Activated naive CD8-positive, alpha-beta T cell treated with anti-CD3 and anti-CD28 coated beads, Interleukin-2, amount 50 U/mL, for 24 hours (primary cell): ENCODE data around the gene HAGHL.
"Not testable (repeated sequence)": the region's sequence is repeated elsewhere in the genome, so short reads cannot be mapped to it uniquely, and the experiment has no call there.

Source experiments
- ATAC-seq: fragments of 150-1000 bp; cut with Tn5 transposase; one replicate; pipeline ENCODE4 v1.10.0; 2021
- DNase-seq: peaks from one replicate; pipeline ENCODE4 v3.0.0; 2021
- H3K27ac Mint-ChIP-seq: one replicate; pipeline ENCODE4 v1.8.0; 2021; ENCODE audit warnings: mild to moderate bottlenecking, mixed read lengths
- H3K27me3 Mint-ChIP-seq: one replicate; pipeline ENCODE4 v1.8.0; 2021; ENCODE audit warnings: mixed read lengths
- H3K36me3 Mint-ChIP-seq: one replicate; pipeline ENCODE4 v1.8.0; 2021; ENCODE audit warnings: low read depth, mixed read lengths
- H3K4me1 Mint-ChIP-seq: one replicate; pipeline ENCODE4 v1.8.0; 2021; ENCODE audit warnings: mixed read lengths
- H3K4me3 Mint-ChIP-seq: one replicate; pipeline ENCODE4 v1.8.0; 2021; ENCODE audit warnings: mild to moderate bottlenecking, moderate library complexity, mixed read lengths
- H3K9me3 Mint-ChIP-seq: one replicate; pipeline ENCODE4 v1.8.0; 2021; ENCODE audit warnings: mixed read lengths

The HAGHL gene

GRCh38 chr16:754121-754607 is 27.3 kb downstream of the HAGHL start:
- H3K27me3 Mint-ChIP-seq, H3K36me3 Mint-ChIP-seq, H3K4me3 Mint-ChIP-seq, ATAC-seq, DNase-seq, H3K4me1 Mint-ChIP-seq, H3K9me3 Mint-ChIP-seq, H3K27ac Mint-ChIP-seq: not testable (repeated sequence)

GRCh38 chr16:754656-755055 is 27.8 kb downstream of the HAGHL start:
- DNase-seq (no peak), ATAC-seq (no peak)
- Mint-ChIP-seq H3K4me1 (no peaks in the 10 kb centered on the region), H3K27ac (no peak overlapping the region), H3K27me3 (peaks cover 3% of the 10 kb centered on the region), H3K9me3 (no peaks in the 10 kb centered on the region), H3K36me3 (no peaks in the 10 kb centered on the region), H3K4me3 (no peak overlapping the region)

GRCh38 chr16:756428-756827 is 29.5 kb downstream of the HAGHL start:
- H3K27me3 Mint-ChIP-seq: peaks cover 3% of the 10 kb centered on the region
- ATAC-seq: no peak

GRCh38 chr16:759110-759910 is 32.4 kb downstream of the HAGHL start:
- no peaks in the 10 kb centered on the region for H3K9me3 Mint-ChIP-seq
- no peaks in the 10 kb centered on the region for H3K4me1 Mint-ChIP-seq
- DNase-seq (no peak), ATAC-seq (no peak)
- H3K36me3 Mint-ChIP-seq: no peaks in the 10 kb centered on the region
- H3K4me3 Mint-ChIP-seq: no peak overlapping the region
- H3K27me3 Mint-ChIP-seq: peaks cover 3% of the 10 kb centered on the region
- no peak overlapping the region for H3K27ac Mint-ChIP-seq

More at GRCh38 chr16:756428-756827, 29.5 kb downstream of the HAGHL start:
- H3K4me1 Mint-ChIP-seq: no peaks in the 10 kb centered on the region
- no peak overlapping the region for H3K4me3 Mint-ChIP-seq
- no peaks in the 10 kb centered on the region for H3K9me3 Mint-ChIP-seq
- H3K27ac Mint-ChIP-seq: no peak overlapping the region
- H3K36me3 Mint-ChIP-seq: no peaks in the 10 kb centered on the region
- no peak for DNase-seq

- Mint-ChIP-seq H3K27me3 (peaks cover 3% of the 10 kb centered on the region), H3K4me3 (no peak overlapping the region), H3K9me3 (no peaks in the 10 kb centered on the region), H3K4me1 (no peaks in the 10 kb centered on the region), H3K36me3 (no peaks in the 10 kb centered on the region), H3K27ac (no peak overlapping the region)
- DNase-seq: no peak
- no peak for ATAC-seq
Observed at GRCh38 chr16:760065-760464, 33.2 kb downstream of the HAGHL start.

GRCh38 chr16:760545-761343 is 33.8 kb downstream of the HAGHL start, which contains the start of gene MSLN:
Gene MSLN, plus strand, starts transcription at chr16:760734. Its CDS starts 1,947 bp downstream, at chr16:762681.
- Mint-ChIP-seq H3K9me3 (no peaks in the 10 kb centered on the region), H3K4me3 (no peak within 1 kb of the TSS)

GRCh38 chr16:761625-762513 is 35.0 kb downstream of the HAGHL start:
- no peaks in the 10 kb centered on the region for H3K4me1 Mint-ChIP-seq
- no peaks in the 10 kb centered on the region for H3K9me3 Mint-ChIP-seq
- H3K36me3 Mint-ChIP-seq: no peaks in the 10 kb centered on the region
- peaks cover 3% of the 10 kb centered on the region for H3K27me3 Mint-ChIP-seq
- ATAC-seq: no peak
- DNase-seq: no peak
- no peak overlapping the region for H3K27ac Mint-ChIP-seq
- no peak overlapping the region for H3K4me3 Mint-ChIP-seq

More at GRCh38 chr16:760545-761343, 33.8 kb downstream of the HAGHL start, which contains the start of gene MSLN:
- Mint-ChIP-seq H3K27me3 (peaks cover 3% of the 10 kb centered on the region), H3K27ac (no peak within 1 kb of the TSS), H3K4me1 (no peaks in the 10 kb centered on the region), H3K36me3 (no peaks in the 10 kb centered on the region)
- no peak for DNase-seq
- ATAC-seq: no peak

GRCh38 chr16:762595-763268 is 35.8 kb downstream of the HAGHL start:
- Mint-ChIP-seq H3K4me1 (no peaks in the 10 kb centered on the region), H3K36me3 (no peaks in the 10 kb centered on the region), H3K9me3 (no peaks in the 10 kb centered on the region), H3K4me3 (no peak overlapping the region), H3K27ac (no peak overlapping the region), H3K27me3 (no peaks in the 10 kb centered on the region)
- DNase-seq (no peak), ATAC-seq (no peak)

GRCh38 chr16:763369-764183 is 36.7 kb downstream of the HAGHL start:
- no peaks in the 10 kb centered on the region for H3K4me1 Mint-ChIP-seq
- no peak overlapping the region for H3K27ac Mint-ChIP-seq
- no peak overlapping the region for H3K4me3 Mint-ChIP-seq
- ATAC-seq (no peak), DNase-seq (no peak)
- no peaks in the 10 kb centered on the region for H3K9me3 Mint-ChIP-seq
- no peaks in the 10 kb centered on the region for H3K27me3 Mint-ChIP-seq
- H3K36me3 Mint-ChIP-seq: no peaks in the 10 kb centered on the region

GRCh38 chr16:764184-764750 is 37.4 kb downstream of the HAGHL start:
- no peaks in the 10 kb centered on the region for H3K9me3 Mint-ChIP-seq
- no peak for ATAC-seq

GRCh38 chr16:764848-765487 is 38.1 kb downstream of the HAGHL start:
- Mint-ChIP-seq H3K4me3 (no peak overlapping the region), H3K9me3 (no peaks in the 10 kb centered on the region), H3K27me3 (no peaks in the 10 kb centered on the region), H3K36me3 (no peaks in the 10 kb centered on the region), H3K4me1 (no peaks in the 10 kb centered on the region), H3K27ac (no peak overlapping the region)
- DNase-seq: no peak
- no peak for ATAC-seq

More at GRCh38 chr16:764184-764750, 37.4 kb downstream of the HAGHL start:
- H3K27ac Mint-ChIP-seq: no peak overlapping the region
- no peaks in the 10 kb centered on the region for H3K36me3 Mint-ChIP-seq
- no peak overlapping the region for H3K4me3 Mint-ChIP-seq
- DNase-seq: no peak
- H3K4me1 Mint-ChIP-seq: no peaks in the 10 kb centered on the region
- H3K27me3 Mint-ChIP-seq: no peaks in the 10 kb centered on the region

- DNase-seq: no peak
- Mint-ChIP-seq H3K27me3 (no peaks in the 10 kb centered on the region), H3K4me3 (no peak overlapping the region), H3K4me1 (no peaks in the 10 kb centered on the region), H3K36me3 (no peaks in the 10 kb centered on the region), H3K27ac (no peak overlapping the region), H3K9me3 (no peaks in the 10 kb centered on the region)
- no peak for ATAC-seq
Observed at GRCh38 chr16:765488-765865, 38.6 kb downstream of the HAGHL start.
